Hematopoietic multipotent progenitor cell treated with erythropoietin and hydrocortisone succinate and interleukin-3 and kit ligand, for 4 days (in vitro differentiated cells): ENCODE results near the gene IRF4.
"Not testable (repeated sequence)": the region's sequence is repeated elsewhere in the genome, so short reads cannot be mapped to it uniquely, and the experiment has no call there.

Experiments
- DNase-seq: peaks from one replicate; pipeline ENCODE4 v3.0.0-alpha.2; 2015

Gene IRF4

GRCh38 chr6:366389-367297 is 24.9 kb upstream of the IRF4 start:
- DNase-seq, result no peak

DNA sequence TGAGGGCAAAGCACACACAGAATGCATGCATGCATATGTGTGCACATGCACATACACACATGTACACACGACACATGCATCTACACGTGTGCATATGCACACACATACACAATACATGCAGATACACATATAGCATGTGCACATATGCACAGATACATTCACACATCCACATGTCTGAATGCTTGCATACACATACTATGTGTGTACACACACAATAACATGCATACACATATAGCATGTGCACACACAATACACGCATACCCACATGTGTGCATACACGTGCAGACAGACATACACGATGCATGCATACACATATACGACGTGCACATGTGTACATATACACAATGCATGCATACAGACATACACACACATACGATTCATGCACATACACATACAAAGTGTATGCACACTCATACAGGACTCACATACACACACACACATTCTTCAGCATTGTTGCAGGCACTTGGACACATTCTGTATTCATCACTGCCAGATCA is 24.2 kb upstream of the IRF4 start:
- no peak for DNase-seq

- DNase-seq, result no peak
These were observed 23.5 kb upstream of the IRF4 start for GRCh38 chr6:367891-368630.

GRCh38 chr6:369559-370431 is 21.8 kb upstream of the IRF4 start:
- DNase-seq, result no peak

DNA sequence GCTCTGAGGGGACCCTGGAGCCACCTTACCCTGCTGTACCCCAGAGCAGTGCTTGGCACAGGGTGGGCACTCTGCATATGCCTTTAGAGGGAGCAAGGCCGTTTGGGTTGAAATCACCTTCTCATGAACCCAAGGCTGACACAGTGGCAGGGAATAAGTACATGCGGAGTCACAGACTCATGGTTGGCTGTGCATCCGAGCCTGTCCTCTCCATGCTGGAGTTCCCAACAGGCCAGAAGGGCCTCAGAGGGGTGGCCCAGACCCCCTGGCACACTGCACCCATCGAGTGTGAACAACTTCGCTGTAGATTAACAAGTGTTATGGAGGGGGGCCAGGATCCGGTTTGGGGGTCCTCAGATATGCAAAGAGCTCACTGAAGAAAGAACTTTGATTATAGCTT is 21.0 kb upstream of the IRF4 start:
- no peak for DNase-seq

GRCh38 chr6:371851-372250 is 19.7 kb upstream of the IRF4 start:
- not testable (repeated sequence) for DNase-seq

DNA sequence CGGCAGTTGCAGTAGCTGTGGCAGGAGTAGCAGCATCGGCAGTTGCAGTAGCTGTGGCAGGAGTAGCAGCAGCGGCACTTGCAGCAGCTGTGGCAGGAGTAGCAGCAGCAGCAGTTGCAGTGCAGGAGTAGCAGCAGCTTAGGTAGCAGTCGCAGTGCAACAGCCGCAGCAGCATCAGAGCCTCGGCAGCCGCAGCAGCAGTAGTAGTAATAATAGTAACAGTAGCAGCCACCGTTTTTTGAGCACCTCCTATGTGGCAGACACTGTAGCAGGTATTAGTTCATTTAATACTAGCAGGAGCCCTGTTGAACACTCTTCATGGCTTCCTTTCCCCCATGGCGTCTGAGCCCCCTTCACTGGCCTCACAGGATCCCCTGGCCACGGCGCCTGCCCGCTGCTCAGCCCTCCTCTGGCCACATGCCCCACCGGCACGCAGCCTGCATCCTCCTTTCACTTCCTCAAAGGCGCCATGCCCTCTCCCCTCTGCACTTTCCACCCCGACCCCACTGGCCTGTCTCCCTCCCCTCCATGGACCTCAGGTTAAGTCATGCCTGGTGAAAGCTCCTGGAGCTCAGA is 19.1 kb upstream of the IRF4 start:
- DNase-seq, result no peak

DNA sequence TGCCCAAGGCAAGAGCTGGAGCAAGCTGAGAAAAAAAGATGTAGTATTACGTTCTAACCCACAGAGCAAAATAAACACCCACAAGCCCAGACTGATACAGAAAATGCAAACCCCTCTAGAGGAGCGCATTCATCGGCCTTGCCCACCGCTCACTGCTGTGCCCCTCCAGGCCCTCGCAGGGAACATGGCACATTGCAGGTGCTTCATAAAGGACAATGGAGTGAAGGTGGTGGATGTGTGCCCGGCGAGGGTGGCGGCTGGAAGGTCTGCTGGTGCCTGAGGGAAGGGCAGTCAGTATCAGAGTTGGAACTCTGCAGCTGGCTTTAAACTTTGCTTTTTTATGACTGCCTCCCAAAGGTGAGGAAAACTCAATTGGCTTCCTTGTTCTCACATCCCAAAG is 18.5 kb upstream of the IRF4 start:
- DNase-seq, result no peak

DNA sequence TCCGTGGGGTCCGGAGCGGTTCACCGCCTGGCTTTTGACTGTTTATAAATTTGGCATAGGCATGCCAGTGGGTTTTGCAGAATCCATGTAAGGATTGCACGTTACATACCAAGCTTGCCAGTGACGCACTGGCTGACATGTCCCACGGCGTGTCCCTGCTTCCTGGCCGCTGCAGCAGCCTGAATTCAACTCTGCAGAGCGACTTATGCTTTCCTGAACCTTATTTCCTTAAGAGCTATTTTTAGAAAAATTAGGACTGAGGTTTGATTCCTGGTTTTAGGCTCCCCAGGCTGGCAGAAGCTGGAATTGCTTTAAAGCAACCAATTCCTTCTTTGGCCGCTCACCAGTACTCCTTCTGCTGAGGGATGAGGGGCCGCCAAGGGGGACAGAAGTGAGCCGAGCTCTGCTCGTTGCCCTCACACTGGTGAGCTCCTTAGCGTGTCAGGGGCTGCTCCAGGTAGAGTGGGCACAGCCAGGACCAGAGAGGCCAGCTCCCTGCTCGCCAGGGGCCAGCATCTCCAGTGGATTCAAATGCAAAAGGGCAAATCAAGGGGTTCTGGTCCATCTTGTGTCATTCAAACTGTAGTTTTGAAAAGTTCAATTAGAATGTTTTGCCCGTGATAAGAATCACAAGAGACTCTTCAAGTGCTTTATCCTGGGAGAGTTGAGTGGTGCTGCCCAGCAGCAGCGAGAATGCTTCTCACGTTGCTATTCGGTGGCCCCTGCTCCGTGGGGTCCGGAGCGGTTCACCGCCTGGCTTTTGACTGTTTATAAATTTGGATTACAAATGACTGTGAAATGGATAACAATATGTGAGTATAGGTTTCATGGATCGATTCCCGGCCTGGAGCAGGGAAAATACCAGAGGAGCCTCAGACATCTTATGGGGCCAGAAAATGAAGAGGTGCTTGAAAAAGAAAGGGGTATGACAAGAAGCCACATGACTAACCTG is 17.5 kb upstream of the IRF4 start:
- DNase-seq, result no peak

DNA sequence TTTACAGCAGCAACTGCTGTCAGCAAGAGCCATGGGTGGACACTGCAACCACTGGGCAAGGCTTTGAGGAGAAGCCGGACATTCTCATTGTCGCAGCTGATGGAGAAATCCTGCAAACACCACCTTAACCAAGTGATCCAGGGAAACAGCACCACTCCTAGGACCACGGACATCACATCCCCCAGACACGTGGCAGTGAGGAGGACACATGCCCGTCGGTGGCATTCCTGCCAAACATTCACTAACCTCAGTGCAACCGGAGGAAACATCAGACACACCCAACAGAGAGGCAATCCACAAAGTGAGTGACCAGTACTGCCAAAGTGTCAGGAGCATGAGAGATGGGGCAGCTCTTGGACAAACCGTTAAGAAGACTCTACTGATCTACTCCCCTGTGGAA is 16.6 kb upstream of the IRF4 start:
- DNase-seq, result no peak

GRCh38 chr6:376827-377640 is 14.5 kb upstream of the IRF4 start:
- DNase-seq, result peak; percentile 42

- DNase-seq, result not testable (repeated sequence)
These were observed 13.9 kb upstream of the IRF4 start for GRCh38 chr6:377641-378020.

DNA sequence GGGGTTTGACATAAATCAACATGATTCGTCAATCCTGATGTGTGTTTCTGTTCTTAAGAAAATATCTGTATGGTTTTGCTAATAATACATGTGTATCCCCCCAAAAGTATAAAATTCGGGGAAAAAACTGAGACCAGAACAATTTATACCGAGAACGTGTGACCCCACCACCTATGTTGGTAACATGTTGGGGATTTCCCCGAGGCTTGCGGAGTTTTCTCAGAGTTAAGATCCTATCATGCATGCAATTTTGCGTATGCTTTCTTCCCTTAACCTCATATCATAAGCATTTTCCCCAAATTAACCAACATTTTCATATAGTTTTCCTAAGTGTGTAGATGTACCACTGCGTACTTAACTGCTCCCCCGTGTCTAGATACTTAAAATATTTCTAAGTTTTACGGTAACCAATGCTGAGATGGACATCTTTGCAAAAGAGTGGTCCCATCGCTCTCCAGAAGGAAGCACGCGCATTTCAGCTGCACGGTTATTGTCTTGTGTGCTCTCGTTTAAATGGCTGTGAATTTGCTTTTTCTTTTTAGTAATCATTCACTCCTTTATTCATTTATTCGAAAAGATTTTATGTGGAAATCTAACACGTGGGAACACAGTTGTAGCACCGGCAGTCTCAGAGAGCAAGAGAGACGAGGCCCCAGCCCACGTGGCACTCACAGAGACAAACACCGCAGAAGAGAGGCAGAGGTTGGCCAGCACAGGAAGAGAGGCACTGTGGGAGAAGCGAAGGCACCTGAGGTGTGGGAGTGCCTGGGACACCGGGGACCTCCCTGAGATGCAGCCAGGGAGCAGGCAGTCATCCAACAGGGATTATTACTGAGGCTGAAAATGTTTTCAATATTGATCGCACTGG is 13.2 kb upstream of the IRF4 start:
- DNase-seq, result no peak

DNA sequence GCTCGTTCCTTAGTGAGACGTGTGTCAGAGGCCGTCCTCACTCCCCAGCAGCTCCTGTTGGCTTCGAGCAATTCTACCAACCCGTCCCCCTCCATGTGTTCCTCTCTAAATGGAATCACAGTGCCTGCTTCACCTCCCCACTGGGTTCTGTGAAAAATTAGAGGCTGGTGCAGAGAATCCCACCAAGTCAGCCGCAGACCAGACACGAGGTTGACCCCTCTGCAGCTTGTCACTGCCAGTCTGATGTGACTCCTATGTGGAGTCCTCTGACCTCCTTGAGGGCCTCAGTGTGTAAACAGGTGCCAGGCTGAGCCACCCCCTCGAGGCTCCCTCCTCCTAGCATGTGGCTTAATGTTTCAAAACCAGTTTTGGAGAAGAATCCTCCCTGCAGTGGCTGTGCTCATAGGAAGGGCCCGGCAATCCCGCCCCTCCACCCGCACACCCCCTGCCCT is 12.6 kb upstream of the IRF4 start:
- no peak for DNase-seq

- DNase-seq, result peak; percentile 9
These were observed 12.0 kb upstream of the IRF4 start for GRCh38 chr6:379410-380181.

DNA sequence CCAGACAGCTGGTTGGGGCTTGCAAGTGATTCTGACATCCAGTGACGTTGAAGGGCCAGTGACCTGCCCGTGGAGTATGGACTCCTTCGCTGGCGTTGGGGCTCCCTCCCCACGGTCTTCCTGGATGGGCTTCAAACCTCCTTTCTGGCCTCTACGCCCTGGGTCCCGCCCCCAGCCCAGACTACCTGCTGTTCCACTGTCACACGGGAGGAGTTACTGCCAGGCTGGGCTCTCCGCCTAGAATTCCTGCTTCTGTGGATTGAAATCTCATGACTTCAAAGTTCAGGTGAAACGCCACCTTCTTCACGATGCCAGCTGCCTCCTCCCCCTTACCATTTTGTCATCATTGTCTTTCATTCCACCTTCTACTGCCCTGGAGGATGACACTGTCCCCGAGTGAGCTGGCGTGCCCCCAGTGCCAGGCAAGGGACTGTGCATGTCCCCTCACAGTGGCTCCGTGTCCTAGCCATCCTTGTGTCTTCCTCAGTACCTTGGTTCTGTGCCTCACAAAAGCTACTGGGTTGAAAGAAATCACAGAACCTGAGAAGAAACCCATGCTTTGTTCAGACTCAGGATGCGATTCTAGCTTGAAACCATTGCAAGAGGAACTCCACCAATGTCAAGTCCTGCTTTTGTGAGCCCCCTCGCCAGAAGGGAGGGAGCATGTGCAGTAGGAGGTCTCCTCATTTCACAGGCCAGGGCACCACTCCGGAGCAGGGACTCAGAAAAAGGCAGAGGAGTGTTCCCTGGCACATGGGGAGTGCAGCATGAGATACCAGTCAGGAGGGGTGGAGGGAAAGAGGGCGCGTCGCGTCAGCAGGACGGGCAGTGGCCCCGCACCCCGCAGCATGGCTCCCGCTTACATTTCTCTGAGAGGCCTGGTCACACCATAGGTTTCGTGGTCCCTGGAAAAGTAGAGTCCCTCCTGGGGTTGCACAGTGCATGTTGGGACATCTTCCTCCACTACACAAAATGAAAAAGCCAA is 11.0 kb upstream of the IRF4 start:
- no peak for DNase-seq

GRCh38 chr6:381742-382461 is 9.7 kb upstream of the IRF4 start:
- no peak for DNase-seq
